HepG2 (cell line): ENCODE measurements around the gene FAM3B.

ENCODE experiments used
- FOXJ3 ChIP-seq: sonication (generic); formaldehyde crosslinking; IDR thresholded peaks from 2 replicates; pipeline ENCODE4 v1.4.0; 2020; ENCODE audit warnings: missing genetic modification reagents, mild to moderate bottlenecking, borderline replicate concordance
- HNRNPL ChIP-seq: fragments of 200-400 bp; formaldehyde crosslinking; IDR thresholded peaks from 2 replicates; pipeline ENCODE4 v1.6.1; 2017; ENCODE audit warnings: mild to moderate bottlenecking, low read depth, low read length
- IRX3 ChIP-seq: sonication (generic); formaldehyde crosslinking; IDR thresholded peaks from 2 replicates; pipeline ENCODE4 v1.8.1; 2023; ENCODE audit warnings: mild to moderate bottlenecking, low read depth, missing genetic modification reagents, borderline replicate concordance
- LCORL ChIP-seq, 2 experiments: fragments of 450-650 bp in 1 of 2; sonication (generic) in 1 of 2; formaldehyde crosslinking in 1 of 2; IDR thresholded peaks; 2 replicates each; pipeline versions ENCODE4 v1.5.0 to v1.6.1; 2017 to 2020; ENCODE audit warnings: antibody characterized with exemption in 1 of 2, missing genetic modification reagents in 1 of 2
- NR1H2 ChIP-seq: sonication (generic); formaldehyde crosslinking; IDR thresholded peaks from 2 replicates; pipeline ENCODE4 v1.8.1; 2022; ENCODE audit warnings: low read depth, missing genetic modification reagents, borderline replicate concordance
- RFXAP ChIP-seq: sonication (generic); formaldehyde crosslinking; IDR thresholded peaks from 2 replicates; pipeline ENCODE4 v1.4.0; 2020; ENCODE audit warnings: missing genetic modification reagents, borderline replicate concordance
- TBP ChIP-seq: sonication (generic); formaldehyde crosslinking; IDR thresholded peaks from 2 replicates; pipeline ENCODE4 v1.5.0; 2020; ENCODE audit warnings: missing genetic modification reagents
- ZBTB33 ChIP-seq: sonication (generic); formaldehyde crosslinking; IDR thresholded peaks from 2 replicates; pipeline ENCODE4 v1.4.0; 2020; ENCODE audit warnings: missing genetic modification reagents
- ZKSCAN1 ChIP-seq: fragments of 150-350 bp; IDR thresholded peaks from 2 replicates; pipeline ENCODE4 v1.6.1; 2014; ENCODE audit warnings: low read length
- ZNF768 ChIP-seq: sonication (generic); formaldehyde crosslinking; IDR thresholded peaks from 2 replicates; pipeline ENCODE4 v1.4.0; 2020; ENCODE audit warnings: missing genetic modification reagents
- TF ChIP-seq, protein P1 (sequence below): sonication (generic); formaldehyde crosslinking; IDR thresholded peaks from 2 replicates; pipeline ENCODE4 v1.5.0; 2020; ENCODE audit warnings: mild to moderate bottlenecking, missing genetic modification reagents, moderate library complexity

GRCh38 chr21:41379901-41380300, 63.3 kb downstream of the FAM3B start:
- TF ChIP-seq IRX3 (CRISPR knock-in tag) (no peak), HNRNPL (no peak), NR1H2 (no peak), TBP (CRISPR knock-in tag) (no peak), LCORL (IDR thresholded peaks at IDR 0.05) (no peak), LCORL (CRISPR knock-in tag; IDR thresholded peaks at IDR 0.05) (no peak), ZBTB33 (no peak), ZKSCAN1 (no peak), ZNF768 (CRISPR knock-in tag) (no peak), FOXJ3 (no peak), RFXAP (no peak)
- TF ChIP-seq, protein P1, sequence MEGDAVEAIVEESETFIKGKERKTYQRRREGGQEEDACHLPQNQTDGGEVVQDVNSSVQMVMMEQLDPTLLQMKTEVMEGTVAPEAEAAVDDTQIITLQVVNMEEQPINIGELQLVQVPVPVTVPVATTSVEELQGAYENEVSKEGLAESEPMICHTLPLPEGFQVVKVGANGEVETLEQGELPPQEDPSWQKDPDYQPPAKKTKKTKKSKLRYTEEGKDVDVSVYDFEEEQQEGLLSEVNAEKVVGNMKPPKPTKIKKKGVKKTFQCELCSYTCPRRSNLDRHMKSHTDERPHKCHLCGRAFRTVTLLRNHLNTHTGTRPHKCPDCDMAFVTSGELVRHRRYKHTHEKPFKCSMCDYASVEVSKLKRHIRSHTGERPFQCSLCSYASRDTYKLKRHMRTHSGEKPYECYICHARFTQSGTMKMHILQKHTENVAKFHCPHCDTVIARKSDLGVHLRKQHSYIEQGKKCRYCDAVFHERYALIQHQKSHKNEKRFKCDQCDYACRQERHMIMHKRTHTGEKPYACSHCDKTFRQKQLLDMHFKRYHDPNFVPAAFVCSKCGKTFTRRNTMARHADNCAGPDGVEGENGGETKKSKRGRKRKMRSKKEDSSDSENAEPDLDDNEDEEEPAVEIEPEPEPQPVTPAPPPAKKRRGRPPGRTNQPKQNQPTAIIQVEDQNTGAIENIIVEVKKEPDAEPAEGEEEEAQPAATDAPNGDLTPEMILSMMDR (CRISPR knock-in tag), result no peak
